ENCODE measurements around the gene IGFL2. TPM values are rescaled to one million over a fixed set of nuclear protein-coding genes. Genes with fewer than 3 reads are reported as not detected.
"Not testable (repeated sequence)": the region's sequence is repeated elsewhere in the genome, so short reads cannot be mapped to it uniquely, and the experiment has no call there.

IGFL2 gene
- 0.55 to 1.3 TPM (median 0.64 TPM) in 3 replicates for total RNA-seq
- long read RNA-seq, partial matches to known transcripts = 0 of 1 reads
- long read RNA-seq, other reads (novel, unspliced or antisense) = 0 of 1 reads

- Mint-ChIP-seq H3K4me3 (ENCODE audit: unreplicated experiment) (no peak within 1 kb of the TSS), H3K27ac (ENCODE audit: unreplicated experiment) (no peak within 1 kb of the TSS), H3K4me1 (ENCODE audit: low read depth) (peaks cover 5% of the 10 kb centered on the region), H3K27me3 (ENCODE audit: low read depth) (peaks cover 54% of the 10 kb centered on the region), H3K36me3 (ENCODE audit: low read depth) (peaks cover 2% of the 10 kb centered on the region), H3K9me3 (ENCODE audit: low read depth) (peaks cover 6% of the 10 kb centered on the region)
- no peak for TF ChIP-seq CTCF (IDR thresholded peaks at IDR 0.05)
- no peak for DNase-seq (ENCODE audit: low spot score)
These were observed at the start of gene IGFL2 for GRCh38 chr19:46147791-46148288. Gene IGFL2, plus strand, starts transcription at chr19:46148238. Its CDS starts 41 bp downstream, at chr19:46148279.

- no peak for TF ChIP-seq CTCF (IDR thresholded peaks at IDR 0.05)
- Mint-ChIP-seq H3K27ac (ENCODE audit: unreplicated experiment) (no peak overlapping the region), H3K4me1 (ENCODE audit: low read depth) (no peaks in the 10 kb centered on the region), H3K9me3 (ENCODE audit: low read depth) (peaks cover 23% of the 10 kb centered on the region), H3K27me3 (ENCODE audit: low read depth) (peaks cover 44% of the 10 kb centered on the region), H3K4me3 (ENCODE audit: unreplicated experiment) (no peak overlapping the region), H3K36me3 (ENCODE audit: low read depth) (peaks cover 18% of the 10 kb centered on the region)
- DNase-seq (ENCODE audit: low spot score) = no peak
These were observed 47.7 kb upstream of the IGFL2 start for GRCh38 chr19:46100344-46100743.

GRCh38 chr19:46101293-46101692, 46.7 kb upstream of the IGFL2 start:
- no peak for DNase-seq (ENCODE audit: low spot score)
- Mint-ChIP-seq H3K36me3 (ENCODE audit: low read depth) (peaks cover 18% of the 10 kb centered on the region), H3K9me3 (ENCODE audit: low read depth) (peaks cover 23% of the 10 kb centered on the region), H3K4me3 (ENCODE audit: unreplicated experiment) (no peak overlapping the region), H3K27ac (ENCODE audit: unreplicated experiment) (no peak overlapping the region), H3K4me1 (ENCODE audit: low read depth) (no peaks in the 10 kb centered on the region), H3K27me3 (ENCODE audit: low read depth) (peaks cover 35% of the 10 kb centered on the region)
- no peak for TF ChIP-seq CTCF (IDR thresholded peaks at IDR 0.05)

GRCh38 chr19:46102333-46102732, 45.7 kb upstream of the IGFL2 start:
- H3K27ac Mint-ChIP-seq (ENCODE audit: unreplicated experiment); H3K4me3 Mint-ChIP-seq (ENCODE audit: unreplicated experiment); DNase-seq (ENCODE audit: low spot score); H3K4me1 Mint-ChIP-seq (ENCODE audit: low read depth): not testable (repeated sequence)
- peaks cover 10% of the 10 kb centered on the region for H3K36me3 Mint-ChIP-seq (ENCODE audit: low read depth)
- H3K9me3 Mint-ChIP-seq (ENCODE audit: low read depth) = peaks cover 13% of the 10 kb centered on the region
- H3K27me3 Mint-ChIP-seq (ENCODE audit: low read depth) = peaks cover 24% of the 10 kb centered on the region

GRCh38 chr19:46107371-46107770, 40.7 kb upstream of the IGFL2 start:
- H3K9me3 Mint-ChIP-seq (ENCODE audit: low read depth) = no peaks in the 10 kb centered on the region
- no peak for TF ChIP-seq CTCF (IDR thresholded peaks at IDR 0.05)
- no peak overlapping the region for H3K4me3 Mint-ChIP-seq (ENCODE audit: unreplicated experiment)
- H3K4me1 Mint-ChIP-seq (ENCODE audit: low read depth) = peaks cover 3% of the 10 kb centered on the region
- no peak overlapping the region for H3K27ac Mint-ChIP-seq (ENCODE audit: unreplicated experiment)
- no peaks in the 10 kb centered on the region for H3K36me3 Mint-ChIP-seq (ENCODE audit: low read depth)
- DNase-seq (ENCODE audit: low spot score) = no peak
- H3K27me3 Mint-ChIP-seq (ENCODE audit: low read depth) = peaks cover 12% of the 10 kb centered on the region

GRCh38 chr19:46109876-46110275, 38.2 kb upstream of the IGFL2 start:
- Mint-ChIP-seq H3K4me1 (ENCODE audit: low read depth) (peaks cover 7% of the 10 kb centered on the region), H3K4me3 (ENCODE audit: unreplicated experiment) (no peak overlapping the region), H3K36me3 (ENCODE audit: low read depth) (no peaks in the 10 kb centered on the region), H3K9me3 (ENCODE audit: low read depth) (no peaks in the 10 kb centered on the region), H3K27me3 (ENCODE audit: low read depth) (peaks cover 25% of the 10 kb centered on the region), H3K27ac (ENCODE audit: unreplicated experiment) (no peak overlapping the region)
- no peak for TF ChIP-seq CTCF (IDR thresholded peaks at IDR 0.05)
- no peak for DNase-seq (ENCODE audit: low spot score)
